Psoas muscle (tissue), 8 donors: ENCODE measurements around the gene HPCAL1. TPM values are rescaled to one million over a fixed set of nuclear protein-coding genes. Genes with fewer than 3 reads are reported as not detected.

Source experiments
- ATAC-seq, 4 donors: fragments of 200-7000 bp; cut with Tn5 transposase; one replicate each; pipeline ENCODE4 v1.9.1; 2020; ENCODE audit warnings: moderate library complexity in 3 of 4, mild to moderate bottlenecking in 2 of 4
- DNase-seq, 2 donors: peaks; one replicate each; pipeline ENCODE4 v3.0.0-alpha.2; 2020
- H3K27ac ChIP-seq: fragments of 200-600 bp; one replicate; pipeline ENCODE4 v1.8.0; 2022
- H3K27me3 ChIP-seq, 3 donors: fragments of 200-600 bp in 1 of 3; one replicate each; pipeline versions ENCODE4 v1.6.1 to v1.8.0; 2013 to 2022; ENCODE audit warnings: low read length in 2 of 3, mild to moderate bottlenecking in 2 of 3, moderate library complexity in 1 of 3; ENCODE audit not compliant: insufficient read depth in 3 of 3
- H3K36me3 ChIP-seq, 2 donors: fragments of 200-600 bp in 1 of 2; one replicate each; pipeline versions ENCODE4 v1.6.1 to v1.8.0; 2013 to 2022; ENCODE audit warnings: low read depth in 1 of 2, mild to moderate bottlenecking in 1 of 2, moderate library complexity in 1 of 2; ENCODE audit not compliant: insufficient read depth in 1 of 2
- H3K4me1 ChIP-seq: fragments of 200-600 bp; one replicate; pipeline ENCODE4 v1.8.0; 2022
- H3K4me3 ChIP-seq: fragments of 200-600 bp; one replicate; pipeline ENCODE4 v1.8.0; 2022; ENCODE audit warnings: mild to moderate bottlenecking
- H3K9me3 ChIP-seq: fragments of 200-600 bp; one replicate; pipeline ENCODE4 v1.8.0; 2022
- CTCF ChIP-seq: fragments of 200-600 bp; IDR thresholded peaks from one replicate; pipeline ENCODE4 v1.8.0; 2022; ENCODE audit warnings: antibody characterized with exemption
- WGBS, 3 donors: extraction: QIAGEN DNeasy Blood & Tissue Kit; methylation state at CpG; one replicate each; pipeline versions ENCODE4 v1.1.6 to v1.1.7; 2013; 5-methylcytosine and 5-hydroxymethylcytosine counted together
- intact Hi-C, 2 donors: fragments of 100-400 bp; cut with DNase I; formaldehyde crosslinking; loops; one replicate each; pipeline versions ENCODE4 v1.11.0 to v1.14.2; 2022
- polyA plus RNA-seq, 3 donors: library from polyadenylated mRNA; stranded (reverse); fragments of 200-250 nt; gene quantifications; one replicate each; pipeline ENCODE4 v1.2.3, GENCODE V29; 2013
- total RNA-seq, 4 donors: library from RNA; stranded (reverse); fragmentation: NEBNext Ultra II Directional in 2 of 4; extraction: Animal tissue kit (Norgen Biotek cat#: 25700) in 2 of 4; gene quantifications; one replicate each; pipeline versions ENCODE4 v1.2.1 to v1.2.4, GENCODE V29; 2021 to 2023
- donor health status: healthy with polysubstance abuse.
- donor health status: DM: no; HTN: no; CAD: no; lungs with moderate emphysema.
- donor health status: Bipolar disorder and iron deficiency.
- donor health status: healthy.
- donor health status: DM: yes; HTN: yes; CAD: no.
- donor health status: DM: no; HTN: no; CAD: no.
- donor health status: DM: no; HTN: no; CAD: no.
- donor health status: DM: yes; HTN: yes; CAD: no.

HPCAL1 gene
- total and polyA plus RNA-seq, 7 donors = 16.1 to 182 (median 33.4) TPM

- H3K27me3 ChIP-seq = no peaks in the 10 kb centered on the region
- no peaks in the 10 kb centered on the region for H3K36me3 ChIP-seq
- peaks cover 13% of the 10 kb centered on the region for H3K4me1 ChIP-seq
- H3K9me3 ChIP-seq = no peaks in the 10 kb centered on the region
- no peak for TF ChIP-seq CTCF
- intact Hi-C loops = no loop called here
- no peak for ATAC-seq
- no peak overlapping the region for H3K27ac ChIP-seq
- H3K4me3 ChIP-seq = no peak overlapping the region
- no peak for DNase-seq
- WGBS, 3 donors = 79 to 81% (median 80%) methylated on average over 5 of the region's 5 CpGs
These were observed 21.6 kb downstream of the HPCAL1 start for GRCh38 chr2:10324095-10324832.

DNA sequence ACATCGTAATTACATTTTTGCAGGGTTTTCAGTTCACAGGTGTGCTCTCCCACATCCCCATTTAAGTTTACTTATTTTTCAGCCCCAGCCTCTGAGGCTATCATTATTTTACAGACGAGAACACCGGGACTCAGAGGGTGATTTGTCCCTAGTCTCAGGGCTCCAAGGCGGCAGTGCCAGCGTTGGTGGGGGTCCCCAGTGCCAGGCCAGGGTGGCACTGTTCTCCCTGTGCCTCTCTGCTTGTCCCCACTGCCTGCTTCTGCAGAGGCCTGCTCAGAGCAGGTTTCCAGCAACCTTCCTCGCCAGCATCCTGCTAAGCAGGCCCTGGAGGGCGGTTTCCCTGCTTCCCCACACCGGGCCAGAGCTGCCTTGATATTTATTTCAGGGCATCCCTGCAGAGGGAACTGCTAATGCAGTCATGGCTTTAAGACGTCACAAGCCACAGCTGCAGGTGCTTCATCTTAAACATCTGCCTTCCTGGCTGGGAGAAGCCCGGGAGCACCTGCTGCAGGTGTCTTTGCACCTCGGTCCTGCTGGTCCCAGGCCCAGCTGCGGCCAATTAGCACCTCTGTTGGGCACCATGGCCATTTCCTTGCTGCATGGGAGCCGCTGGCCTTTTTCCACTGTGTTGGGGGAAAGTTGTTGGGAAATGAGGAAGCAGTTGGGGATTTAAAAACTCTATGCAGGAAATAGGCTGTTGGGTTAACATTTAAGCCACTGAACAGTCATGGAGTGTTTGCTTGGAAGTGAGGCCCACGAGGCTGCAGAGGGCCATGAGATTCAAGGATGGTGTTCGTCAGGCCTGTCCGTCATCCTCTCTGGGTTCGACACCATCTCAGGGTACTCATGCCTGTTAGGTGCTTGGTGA lies 22.8 kb downstream of the HPCAL1 start:
- H3K27me3 ChIP-seq = no peaks in the 10 kb centered on the region
- no peak overlapping the region for H3K4me3 ChIP-seq
- H3K27ac ChIP-seq = no peak overlapping the region
- intact Hi-C loops = no loop called here
- no peaks in the 10 kb centered on the region for H3K36me3 ChIP-seq
- no peak for TF ChIP-seq CTCF
- no peaks in the 10 kb centered on the region for H3K9me3 ChIP-seq
- ATAC-seq = no peak
- peaks cover 16% of the 10 kb centered on the region for H3K4me1 ChIP-seq
- 85 to 89% (median 88%) methylated on average over 17 of the region's 17 CpGs for WGBS, 3 donors
- DNase-seq = peak in 1 of 2 donors; percentile 19

DNA sequence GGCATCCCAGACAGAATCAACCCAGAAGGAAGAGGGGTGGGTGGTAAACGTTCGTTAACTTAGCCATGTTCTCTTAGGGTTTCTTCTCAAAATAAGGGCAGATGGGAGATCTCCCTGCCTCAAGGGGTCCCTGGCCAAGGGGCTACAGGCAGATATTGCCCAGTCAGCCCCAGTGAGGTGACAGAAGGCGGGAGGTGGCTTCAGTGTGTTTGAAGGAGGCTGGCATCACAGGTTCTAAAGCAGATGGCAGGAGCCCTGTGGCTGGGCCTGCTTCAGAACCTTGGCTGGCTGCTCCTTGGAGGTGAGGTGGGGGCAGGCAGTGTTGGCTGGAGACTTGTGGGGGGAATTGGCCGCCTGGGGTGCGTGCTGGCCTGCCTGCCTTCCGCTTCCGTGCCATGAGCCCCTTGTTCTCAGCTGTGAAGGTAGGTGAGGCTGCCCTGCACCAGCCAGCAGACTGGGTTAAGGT lies 23.5 kb downstream of the HPCAL1 start:
- Histone ChIP-seq H3K4me1 (peaks cover 18% of the 10 kb centered on the region), H3K4me3 (no peak overlapping the region), H3K36me3 (no peaks in the 10 kb centered on the region), H3K27ac (no peak overlapping the region), H3K9me3 (no peaks in the 10 kb centered on the region), H3K27me3 (no peaks in the 10 kb centered on the region)
- WGBS, 3 donors = 79 to 84% (median 83%) methylated on average over 6 to 7 of the region's 7 CpGs
- no peak for TF ChIP-seq CTCF
- ATAC-seq (no peak), DNase-seq (no peak)
- intact Hi-C loops = no loop called here

GRCh38 chr2:10326707-10327594 lies 24.2 kb downstream of the HPCAL1 start:
- Histone ChIP-seq H3K36me3 (no peaks in the 10 kb centered on the region), H3K4me3 (no peak overlapping the region), H3K27ac (no peak overlapping the region), H3K27me3 (no peaks in the 10 kb centered on the region), H3K4me1 (peaks cover 18% of the 10 kb centered on the region), H3K9me3 (no peaks in the 10 kb centered on the region)
- intact Hi-C loops = no loop called here
- WGBS, 3 donors = 30 to 40% (median 38%) methylated on average over 14 to 15 of the region's 15 CpGs
- peak in 3 of 4 donors; percentile 46 to 63 (median 60) for ATAC-seq
- no peak for TF ChIP-seq CTCF
- DNase-seq = peak; percentile 46 to 64
